Measurements from ENCODE around the gene CPNE2.

Gene CPNE2

DNA sequence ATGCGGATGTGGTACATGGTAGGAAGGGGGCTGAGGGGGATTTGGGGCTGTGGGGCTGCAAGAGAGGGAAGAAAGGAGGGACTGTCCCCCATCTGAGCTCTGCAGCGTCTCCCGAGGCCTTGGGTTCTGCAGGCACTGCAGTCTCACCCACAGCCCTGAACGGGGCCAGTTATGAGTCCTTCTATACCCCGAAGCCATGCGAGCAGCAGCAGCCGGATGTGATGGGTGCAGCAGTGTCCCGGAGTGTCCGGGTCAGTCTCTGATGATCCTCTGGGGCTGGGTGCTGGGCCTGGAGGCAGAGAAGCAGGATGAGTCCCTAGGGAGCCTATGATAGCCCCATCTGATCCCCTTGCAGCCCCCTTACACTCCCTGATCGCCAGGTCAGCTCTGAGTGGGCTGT is 41.5 kb downstream of the CPNE2 start:
- in situ Hi-C loops (cut with HindIII; ENCODE audit: low pct_ligation_motif_present, low pct_unique_long_range_greater_than_20kb, low sequenced_read_pairs) = no loop called here
- DNase-seq = no peak

DNA sequence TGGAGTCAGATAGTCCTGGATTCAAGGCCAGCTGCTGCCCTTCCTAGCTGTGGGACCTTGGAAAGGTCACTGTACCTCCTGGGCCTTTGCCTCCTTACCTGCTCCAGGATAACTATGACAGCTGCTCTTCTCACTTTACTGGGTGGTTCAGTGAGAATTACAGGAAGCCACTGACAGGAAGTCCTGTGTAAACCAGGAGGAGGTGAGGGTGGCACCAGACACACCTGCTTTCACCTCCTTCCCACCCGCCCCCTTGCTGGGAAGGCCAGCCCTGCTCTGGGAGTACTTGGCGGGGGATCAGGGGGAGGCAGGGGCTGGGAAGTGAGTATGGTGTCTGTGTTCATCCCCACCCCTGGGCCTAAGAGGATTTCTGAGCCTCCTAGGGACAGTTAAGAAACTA is 42.6 kb downstream of the CPNE2 start:
- in situ Hi-C loops (cut with HindIII; ENCODE audit: low pct_ligation_motif_present, low pct_unique_long_range_greater_than_20kb, low sequenced_read_pairs) = no loop called here
- DNase-seq = no peak

DNA sequence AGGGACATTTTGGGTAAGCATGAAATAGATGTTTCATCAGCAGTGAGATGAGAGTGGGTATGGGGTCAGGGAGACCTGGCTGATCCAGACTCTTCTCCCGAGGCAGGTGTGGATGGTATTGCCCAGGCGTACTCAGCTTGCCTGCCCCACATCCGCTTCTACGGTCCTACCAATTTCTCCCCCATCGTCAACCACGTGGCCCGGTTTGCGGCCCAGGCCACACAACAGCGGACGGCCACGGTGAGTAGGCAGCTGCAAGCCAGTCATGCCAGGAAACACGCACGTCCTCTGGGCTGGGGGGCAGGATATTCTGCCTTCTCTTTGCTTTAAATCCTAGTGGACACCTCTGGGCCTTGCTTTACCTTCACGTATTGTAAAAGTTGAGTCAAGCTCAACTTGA is 44.7 kb downstream of the CPNE2 start:
- in situ Hi-C loops (cut with HindIII; ENCODE audit: low pct_ligation_motif_present, low pct_unique_long_range_greater_than_20kb, low sequenced_read_pairs) = no loop called here
- DNase-seq = no peak

DNA sequence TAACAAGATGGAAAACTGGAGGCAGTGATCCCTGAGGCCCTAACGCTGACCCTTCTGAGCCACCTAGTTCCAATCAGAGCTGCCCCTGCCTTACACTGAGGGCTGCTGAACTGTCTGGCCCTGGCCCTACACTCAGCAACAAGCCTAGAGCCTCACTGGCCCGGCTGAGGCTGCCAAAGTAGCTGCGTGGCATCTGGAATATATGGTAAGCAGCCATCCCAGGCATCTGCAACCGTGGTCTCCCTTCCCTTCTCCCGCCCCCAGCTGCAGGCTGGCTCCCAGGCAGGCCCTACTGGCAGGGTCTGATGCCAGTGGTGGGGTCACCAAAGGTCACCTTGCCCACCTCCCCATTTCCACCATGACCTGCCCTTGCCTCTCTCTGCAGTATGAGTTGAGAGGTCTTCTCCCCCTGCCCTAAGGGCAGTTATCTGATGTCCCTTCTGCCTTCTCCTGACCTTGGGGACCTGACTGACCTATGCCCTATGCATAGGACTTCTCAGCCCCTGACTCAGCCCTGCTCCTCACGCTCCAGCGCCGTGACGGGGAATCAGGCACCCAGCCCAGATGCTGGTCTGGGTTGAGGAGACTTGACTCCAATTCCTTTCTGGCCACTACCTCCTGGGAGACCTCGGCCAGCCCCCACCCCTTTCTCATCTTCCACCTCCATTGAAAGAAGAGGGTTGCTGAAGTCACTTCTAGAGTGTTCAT is 45.3 kb downstream of the CPNE2 start:
- in situ Hi-C loops (cut with HindIII; ENCODE audit: low pct_ligation_motif_present, low pct_unique_long_range_greater_than_20kb, low sequenced_read_pairs) = no loop called here
- no peak for DNase-seq

DNA sequence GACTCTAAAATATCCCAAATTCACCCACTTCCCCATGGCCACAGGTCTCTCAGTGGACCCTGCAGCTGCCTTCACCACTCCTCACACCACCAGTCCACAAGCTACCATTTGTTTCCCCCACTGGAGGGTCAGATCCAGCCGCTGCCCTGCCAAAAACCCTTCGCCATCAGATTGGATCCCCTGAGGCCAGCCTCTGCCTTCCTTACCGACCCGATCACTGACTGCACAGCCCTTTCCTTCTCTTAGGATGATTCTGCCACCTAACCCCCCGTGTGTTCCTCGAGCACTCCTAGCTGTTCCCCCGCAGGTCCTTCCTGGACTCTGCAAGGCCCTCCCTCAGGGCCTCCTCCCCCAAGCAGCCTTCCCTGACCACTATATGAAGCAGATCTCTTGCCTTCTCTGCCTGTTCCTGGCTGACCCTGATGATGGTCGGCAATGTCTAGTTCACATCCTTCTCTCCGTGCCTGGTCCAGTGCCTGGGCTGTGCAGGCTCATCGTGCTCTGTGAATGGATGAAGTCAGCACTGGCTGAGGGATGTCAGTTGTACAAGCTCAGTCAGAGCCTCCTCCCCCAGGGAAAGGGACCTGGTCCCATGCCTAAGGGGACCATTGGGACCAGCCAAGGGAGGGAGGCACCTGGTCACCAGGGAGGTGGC is 46.0 kb downstream of the CPNE2 start:
- in situ Hi-C loops (cut with HindIII; ENCODE audit: low pct_ligation_motif_present, low pct_unique_long_range_greater_than_20kb, low sequenced_read_pairs) = no loop called here
- DNase-seq = no peak

DNA sequence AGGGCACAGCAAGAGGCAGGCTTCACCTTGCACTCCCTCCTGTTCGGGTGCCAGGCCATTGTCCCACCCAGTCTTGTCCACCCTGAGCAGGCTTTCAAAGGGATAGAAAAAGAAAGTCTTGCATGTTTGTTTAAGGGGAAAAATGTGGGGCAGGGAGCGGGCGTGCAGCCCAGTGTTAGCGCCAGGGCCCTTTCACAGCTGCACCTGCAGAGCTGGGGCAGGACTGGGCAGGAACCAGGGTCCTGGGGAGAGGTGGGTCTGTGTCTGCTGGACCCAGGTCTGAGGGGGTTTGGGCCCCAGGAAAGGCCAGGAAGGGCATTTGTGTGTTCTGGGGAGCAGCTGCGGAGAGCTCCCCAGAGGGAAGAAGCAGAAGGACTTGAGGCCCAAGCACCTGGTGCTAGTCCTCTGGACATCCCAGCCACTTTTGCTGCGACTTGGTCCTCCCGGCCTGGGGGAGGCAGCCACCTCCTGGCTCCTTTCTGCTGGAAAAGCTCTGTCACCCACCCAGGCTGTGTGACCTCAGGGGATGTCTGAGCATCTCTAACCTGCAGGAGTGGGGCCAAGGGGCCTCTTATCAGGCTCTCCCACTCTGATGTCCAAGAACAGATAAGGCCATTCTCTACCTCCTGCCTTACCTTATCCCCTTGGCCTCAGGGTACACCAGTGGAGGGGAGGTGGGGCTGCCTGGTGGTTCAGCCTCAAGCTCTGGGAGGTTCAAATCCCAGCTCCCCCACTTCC is 48.7 kb downstream of the CPNE2 start:
- in situ Hi-C loops (cut with HindIII; ENCODE audit: low pct_ligation_motif_present, low pct_unique_long_range_greater_than_20kb, low sequenced_read_pairs) = no loop called here
- DNase-seq = no peak

DNA sequence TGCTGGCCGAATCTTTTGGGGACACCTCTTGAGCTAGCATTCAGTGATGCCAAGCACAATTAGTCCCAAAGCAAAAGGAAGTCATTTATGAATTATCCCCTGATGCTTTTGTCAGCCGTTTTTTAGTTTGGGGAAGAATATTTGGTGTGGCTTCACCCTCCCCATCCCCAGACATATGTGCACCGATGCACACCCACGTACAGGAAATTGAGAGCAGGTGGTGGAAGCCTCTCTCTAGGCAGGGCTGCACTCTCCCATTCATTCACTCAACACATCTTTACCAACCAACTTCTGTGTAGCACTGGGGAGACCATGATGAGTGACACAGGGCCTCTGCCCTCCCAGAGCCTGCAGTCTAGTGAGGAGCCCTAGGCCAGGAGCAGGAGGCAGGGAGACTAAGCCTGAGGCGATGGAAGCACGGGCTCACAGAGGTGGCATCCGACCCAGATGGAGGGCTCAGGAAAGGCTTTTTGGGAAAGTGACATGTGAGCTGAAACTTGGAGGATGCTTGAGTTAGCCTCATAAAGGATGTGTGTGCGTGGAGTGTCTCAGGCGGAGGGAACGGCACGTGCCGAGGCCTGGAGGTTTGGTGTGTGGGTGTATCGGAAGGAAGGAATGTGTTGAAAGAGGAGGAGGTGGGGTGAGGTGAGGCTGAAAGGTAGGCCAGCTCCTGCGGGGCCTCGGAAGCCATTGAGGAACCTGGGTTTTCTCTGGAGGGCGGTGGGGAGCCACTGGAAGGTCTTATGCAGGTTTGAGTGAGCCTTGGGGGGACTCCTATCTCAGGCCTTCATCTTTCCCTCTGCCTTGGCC is 49.6 kb downstream of the CPNE2 start:
- in situ Hi-C loops (cut with HindIII; ENCODE audit: low pct_ligation_motif_present, low pct_unique_long_range_greater_than_20kb, low sequenced_read_pairs) = no loop called here
- no peak for DNase-seq

DNA sequence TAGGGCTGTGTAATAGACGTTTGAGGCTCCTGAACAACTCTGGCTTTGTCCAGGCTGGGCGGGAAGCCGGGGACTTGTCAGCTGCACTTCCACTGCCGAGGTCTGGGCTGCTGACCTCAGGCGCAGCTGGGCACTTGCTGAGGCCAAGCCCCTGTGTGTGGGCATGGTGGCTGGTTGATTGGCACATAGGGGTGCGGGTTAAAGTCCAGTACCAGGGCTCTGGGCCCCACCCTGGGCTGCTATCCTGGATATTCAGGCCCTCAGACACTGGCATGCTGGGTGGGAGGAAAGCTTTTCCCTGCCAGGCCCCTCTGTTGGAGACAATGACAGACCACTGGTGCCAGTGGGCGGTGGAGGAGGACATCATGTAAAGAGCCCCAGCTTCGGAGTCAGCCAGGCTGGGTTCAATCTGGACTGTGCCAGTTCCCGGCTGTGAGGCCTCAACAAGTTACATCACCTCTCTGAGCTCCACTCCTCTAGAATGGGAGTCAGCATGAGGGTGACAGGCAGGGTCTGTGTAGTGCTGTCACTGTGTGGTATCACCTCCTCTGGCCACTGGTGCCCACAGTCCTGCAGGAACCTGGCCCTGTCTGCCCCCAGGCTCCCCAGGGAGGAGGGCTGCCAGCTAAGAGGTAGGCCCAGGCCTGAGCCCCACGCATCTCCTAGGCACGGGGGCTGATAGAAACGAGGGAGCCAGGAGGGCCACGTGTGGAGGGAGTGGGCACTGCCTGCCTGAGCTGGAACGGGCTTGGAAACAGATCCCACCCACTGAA is 51.0 kb downstream of the CPNE2 start:
- DNase-seq = no peak
- in situ Hi-C loops (cut with HindIII; ENCODE audit: low pct_ligation_motif_present, low pct_unique_long_range_greater_than_20kb, low sequenced_read_pairs) = no loop called here

DNA sequence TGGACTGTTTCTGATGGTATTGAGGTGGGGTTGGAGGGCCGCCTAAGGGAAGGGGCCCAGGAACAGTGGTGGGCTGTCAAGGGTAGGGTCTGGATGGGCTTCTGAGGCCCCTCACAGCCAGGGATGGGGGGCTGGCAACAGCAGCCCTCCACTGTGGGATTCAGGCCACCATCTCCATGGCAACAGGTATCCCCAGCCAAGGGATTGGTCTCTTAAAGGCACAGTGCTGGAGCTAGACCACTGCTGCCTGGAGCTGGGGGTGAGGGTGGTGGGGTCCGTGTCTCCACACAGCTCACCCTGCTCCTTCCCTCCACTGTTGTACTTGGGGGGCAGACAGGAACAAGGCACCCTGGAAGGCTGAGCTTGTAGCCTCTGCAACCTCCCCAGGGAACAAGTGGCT is 51.6 kb downstream of the CPNE2 start:
- no peak for DNase-seq
- in situ Hi-C loops (cut with HindIII; ENCODE audit: low pct_ligation_motif_present, low pct_unique_long_range_greater_than_20kb, low sequenced_read_pairs) = no loop called here

DNA sequence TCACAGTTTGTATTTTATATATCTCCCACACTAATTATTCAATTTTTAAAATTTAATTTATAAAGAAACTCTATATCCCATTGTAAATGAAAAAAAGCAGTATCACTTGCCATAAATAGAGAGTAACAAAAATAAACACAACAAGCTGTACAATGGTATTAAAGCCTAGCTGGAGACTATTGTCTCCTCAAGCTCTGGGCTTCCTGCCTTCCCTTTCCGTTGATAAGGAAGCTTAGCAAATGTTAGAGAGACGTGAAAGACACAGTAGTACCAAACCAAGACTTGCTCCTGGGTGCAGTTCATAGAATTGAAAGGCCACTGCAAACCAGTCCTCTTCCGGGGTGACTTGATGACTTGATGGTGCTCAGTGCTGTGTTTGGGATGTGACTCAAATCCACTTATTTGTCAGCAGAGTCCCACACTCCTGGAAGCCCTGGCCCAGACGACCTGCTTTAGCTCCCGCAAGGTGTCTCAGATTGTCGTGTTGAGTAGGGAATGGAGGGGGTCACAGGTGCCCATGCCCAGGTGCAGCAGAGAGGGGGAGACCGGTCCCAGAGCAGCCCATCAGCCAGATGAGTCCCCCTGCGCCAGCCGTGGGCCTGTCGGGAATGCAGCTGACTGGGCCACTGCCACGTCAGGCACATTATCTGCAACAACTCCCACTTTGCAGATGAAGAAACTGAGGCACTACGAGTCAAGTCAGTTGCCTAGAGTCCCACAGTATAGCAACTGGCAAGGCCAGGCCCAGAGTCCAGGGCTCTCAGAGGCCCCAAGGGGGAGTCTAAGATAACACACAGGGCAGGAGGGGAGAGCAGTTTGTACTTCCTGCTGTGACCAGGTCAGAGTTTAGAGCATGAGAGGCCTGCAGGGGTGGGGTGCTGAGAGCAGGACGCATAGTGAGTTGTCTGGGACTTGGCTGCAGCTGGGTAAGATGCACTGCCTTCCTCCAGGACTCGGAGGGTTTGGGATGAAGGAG is 53.0 kb downstream of the CPNE2 start:
- DNase-seq = no peak
- in situ Hi-C loops (cut with HindIII; ENCODE audit: low pct_ligation_motif_present, low pct_unique_long_range_greater_than_20kb, low sequenced_read_pairs) = no loop called here

DNA sequence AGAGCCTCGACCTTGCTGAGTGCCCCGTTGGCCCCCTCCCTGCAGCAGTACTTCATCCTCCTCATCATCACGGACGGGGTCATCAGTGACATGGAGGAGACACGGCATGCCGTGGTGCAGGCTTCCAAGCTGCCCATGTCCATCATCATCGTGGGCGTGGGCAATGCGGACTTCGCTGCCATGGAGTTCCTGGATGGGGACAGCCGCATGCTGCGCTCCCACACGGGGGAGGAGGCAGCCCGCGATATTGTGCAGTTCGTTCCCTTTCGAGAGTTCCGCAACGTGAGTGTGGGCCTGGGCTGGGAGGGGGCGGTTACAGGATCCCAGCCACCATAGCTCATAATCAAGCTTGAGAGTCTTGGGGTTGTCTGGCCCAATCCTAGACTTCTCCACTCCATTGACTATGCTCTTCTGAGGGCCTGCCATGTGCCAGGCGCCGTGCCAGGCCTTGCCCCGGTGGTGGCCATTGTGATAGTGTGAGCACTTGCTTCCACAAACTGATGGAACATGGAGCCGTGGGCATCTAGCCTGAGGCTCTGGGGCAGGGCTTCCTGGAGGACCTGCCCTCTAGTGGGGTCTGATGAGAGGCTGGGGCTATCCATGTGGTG is 53.8 kb downstream of the CPNE2 start:
- in situ Hi-C loops (cut with HindIII; ENCODE audit: low pct_ligation_motif_present, low pct_unique_long_range_greater_than_20kb, low sequenced_read_pairs) = no loop called here
- DNase-seq = no peak

DNA sequence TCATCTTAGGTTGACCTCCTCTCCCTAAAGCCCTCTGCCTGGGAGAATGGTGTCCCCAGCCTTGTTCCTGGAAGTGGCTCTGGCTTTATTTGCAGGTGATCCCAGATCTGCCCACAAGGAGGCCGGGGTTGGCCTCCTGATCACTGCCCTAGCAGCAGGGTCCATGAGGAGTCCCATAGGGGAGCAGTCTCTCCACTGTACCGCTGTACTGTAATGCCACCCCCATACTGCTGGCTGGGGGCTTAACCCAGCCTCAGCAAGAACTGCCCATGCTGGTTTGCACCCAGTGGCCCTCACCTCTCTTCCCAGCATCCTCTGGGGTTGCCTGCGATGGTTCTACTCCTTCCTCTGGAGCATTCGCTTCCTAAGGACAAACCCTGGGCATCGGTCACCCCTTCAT is 54.4 kb downstream of the CPNE2 start:
- in situ Hi-C loops (cut with HindIII; ENCODE audit: low pct_ligation_motif_present, low pct_unique_long_range_greater_than_20kb, low sequenced_read_pairs) = no loop called here
- DNase-seq = peak; percentile 30

DNA sequence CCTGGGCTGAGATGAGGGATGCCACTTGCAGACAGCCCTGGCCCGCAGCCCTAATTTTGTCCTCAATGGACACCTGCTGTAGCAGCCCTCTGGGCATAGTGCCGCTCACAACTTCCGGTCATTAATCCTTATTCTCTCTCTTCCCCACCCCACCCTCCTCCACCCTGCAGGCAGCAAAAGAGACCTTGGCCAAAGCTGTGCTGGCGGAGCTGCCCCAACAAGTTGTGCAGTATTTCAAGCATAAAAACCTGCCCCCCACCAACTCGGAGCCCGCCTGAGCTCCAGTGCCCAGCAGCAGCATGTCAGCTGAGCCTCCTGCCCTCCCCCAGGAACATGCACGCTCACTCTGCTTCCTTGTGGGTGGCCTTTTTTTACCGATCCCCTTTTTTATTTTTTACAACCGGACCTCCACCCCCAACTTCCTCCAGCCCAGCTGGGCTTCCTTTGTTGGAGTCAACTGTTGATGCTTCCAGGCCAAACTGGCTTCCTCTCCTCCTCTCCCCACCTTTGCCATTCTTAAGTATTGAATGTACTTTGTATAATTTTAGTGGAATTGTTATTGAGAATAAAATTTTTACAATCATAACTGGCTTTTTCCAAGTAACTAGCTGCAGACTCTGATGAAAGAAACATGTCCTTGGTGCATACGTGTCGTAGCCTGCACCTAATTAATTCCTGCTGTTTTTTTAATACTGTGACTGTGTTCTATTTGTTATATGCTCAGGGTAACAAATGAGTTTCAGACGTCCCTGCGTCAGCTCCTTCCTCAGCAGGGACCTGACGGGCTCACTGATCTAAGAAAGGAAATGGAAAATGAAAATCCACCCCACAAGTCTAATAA is 55.2 kb downstream of the CPNE2 start:
- in situ Hi-C loops (cut with HindIII; ENCODE audit: low pct_ligation_motif_present, low pct_unique_long_range_greater_than_20kb, low sequenced_read_pairs) = no loop called here
- DNase-seq = no peak

DNA sequence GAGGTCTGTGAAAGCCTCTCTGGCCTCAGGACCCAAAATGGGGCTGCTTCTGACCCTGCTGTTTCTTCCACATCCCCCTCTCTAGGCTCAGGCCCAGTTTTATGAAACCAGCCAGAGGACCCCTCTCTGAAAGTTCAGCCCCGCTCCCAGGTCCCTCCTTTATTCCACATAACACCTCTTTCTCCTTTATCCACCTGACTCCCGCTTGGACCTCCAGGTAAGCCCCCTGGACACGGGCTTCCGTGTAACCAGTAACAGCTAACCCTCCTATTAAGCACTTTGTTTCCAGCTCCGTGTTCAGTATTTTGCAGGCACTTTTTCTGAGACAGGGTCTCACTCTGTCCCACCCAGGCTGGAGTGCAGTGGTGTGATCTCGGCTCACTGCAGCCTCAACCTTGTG is 56.1 kb downstream of the CPNE2 start:
- in situ Hi-C loops (cut with HindIII; ENCODE audit: low pct_ligation_motif_present, low pct_unique_long_range_greater_than_20kb, low sequenced_read_pairs) = no loop called here
- no peak for DNase-seq

DNA sequence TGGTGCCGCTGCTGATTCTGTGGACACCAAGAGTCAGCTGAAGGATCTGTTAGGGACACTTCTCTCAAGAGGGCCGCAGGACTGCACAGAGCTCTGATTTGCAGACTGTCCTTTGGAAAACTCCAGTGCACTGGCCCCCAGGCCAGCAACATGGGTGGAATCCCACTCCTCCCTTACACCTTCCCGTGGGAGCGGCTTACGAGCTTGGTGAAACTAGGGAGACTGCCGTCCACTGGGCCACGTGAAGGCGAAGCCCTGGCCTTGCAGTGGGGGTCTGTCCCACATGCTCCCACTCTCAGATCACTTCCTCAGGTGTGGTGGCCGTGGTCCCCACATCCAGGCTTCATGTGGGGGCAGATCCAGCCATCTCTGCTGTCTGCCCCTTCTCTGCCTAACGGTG is 57.0 kb downstream of the CPNE2 start:
- in situ Hi-C loops (cut with HindIII; ENCODE audit: low pct_ligation_motif_present, low pct_unique_long_range_greater_than_20kb, low sequenced_read_pairs) = no loop called here
- DNase-seq = no peak

DNA sequence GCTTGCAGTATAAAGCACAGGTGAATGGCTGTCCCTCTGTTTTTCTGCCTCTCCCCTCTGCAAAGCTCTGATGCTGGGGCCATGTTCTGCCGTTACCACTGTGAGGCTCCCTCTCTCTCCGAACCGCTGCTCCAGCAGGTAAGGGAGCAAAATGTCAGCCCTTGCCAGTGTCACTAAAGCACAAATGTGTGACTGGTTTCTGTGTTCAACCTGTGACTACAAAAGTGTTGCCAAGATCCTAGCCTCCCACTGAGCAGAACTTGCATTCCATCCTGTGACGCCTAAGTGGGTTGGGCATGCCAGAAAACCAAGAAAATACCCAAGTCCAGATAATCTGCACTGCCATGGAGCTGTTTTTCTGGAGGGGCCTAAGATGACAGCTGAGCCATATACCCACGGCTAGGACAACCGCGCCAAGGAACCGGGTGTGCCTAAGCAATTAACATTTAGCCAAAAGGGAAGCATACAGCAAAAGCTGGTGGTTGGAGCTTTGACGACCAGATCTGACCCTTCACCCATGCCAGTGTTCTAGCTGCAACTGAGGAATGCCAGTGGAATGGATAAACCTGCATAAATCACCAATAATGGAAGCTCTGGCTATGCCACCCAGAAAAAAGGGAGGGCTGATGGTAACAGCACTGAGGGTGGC is 58.4 kb downstream of the CPNE2 start:
- in situ Hi-C loops (cut with HindIII; ENCODE audit: low pct_ligation_motif_present, low pct_unique_long_range_greater_than_20kb, low sequenced_read_pairs) = no loop called here

More for the DNA sequence above, 58.4 kb downstream of the CPNE2 start:
- DNase-seq = peak; percentile 11

Data from ACHN (cell line).